GM21381 (cell line): Measurements from ENCODE around the gene RAB4B.
"Not testable (repeated sequence)": the region's sequence is repeated elsewhere in the genome, so short reads cannot be mapped to it uniquely, and the experiment has no call there.

Experiments used
- ATAC-seq: cut with Tn5 transposase; IDR thresholded peaks from one replicate; pipeline ENCODE4 v1.9.1; 2021; ENCODE audit warnings: mild to moderate bottlenecking, moderate library complexity; ENCODE audit not compliant: unreplicated experiment

RAB4B gene

GRCh38 chr19:40801426-40802299 is 23.6 kb downstream of the RAB4B start:
- no peak for ATAC-seq

GRCh38 chr19:40802300-40803169 is 24.5 kb downstream of the RAB4B start:
- ATAC-seq = no peak

- no peak for ATAC-seq
Measured at GRCh38 chr19:40803170-40803856, 25.3 kb downstream of the RAB4B start.

- no peak for ATAC-seq
Measured at GRCh38 chr19:40803857-40804782, 26.1 kb downstream of the RAB4B start.

- no peak for ATAC-seq
Measured at GRCh38 chr19:40804783-40805242, 26.8 kb downstream of the RAB4B start.

- no peak for ATAC-seq
Measured at GRCh38 chr19:40805258-40805868, 27.3 kb downstream of the RAB4B start.

- ATAC-seq = no peak
Measured at GRCh38 chr19:40806423-40807146, 28.5 kb downstream of the RAB4B start.

- ATAC-seq = no peak
Measured at GRCh38 chr19:40807147-40808020, 29.3 kb downstream of the RAB4B start.

GRCh38 chr19:40808021-40808325 is 29.9 kb downstream of the RAB4B start:
- no peak for ATAC-seq

- ATAC-seq = no peak
Measured at GRCh38 chr19:40808497-40808896, 30.4 kb downstream of the RAB4B start.

- ATAC-seq = no peak
Measured at GRCh38 chr19:40809358-40810086, 31.5 kb downstream of the RAB4B start.

- no peak for ATAC-seq
Measured at GRCh38 chr19:40810160-40810559, 32.1 kb downstream of the RAB4B start.

GRCh38 chr19:40810649-40811408 is 32.8 kb downstream of the RAB4B start:
- ATAC-seq = peak; percentile 52

GRCh38 chr19:40811478-40812341 is 33.7 kb downstream of the RAB4B start:
- ATAC-seq = no peak

- not testable (repeated sequence) for ATAC-seq
Measured at GRCh38 chr19:40812571-40812970, 34.5 kb downstream of the RAB4B start.

GRCh38 chr19:40813182-40813581 is 35.1 kb downstream of the RAB4B start:
- no peak for ATAC-seq
